AG09319 (cell line): ENCODE measurements around the gene LMX1B.
"Not testable (repeated sequence)": the region's sequence is repeated elsewhere in the genome, so short reads cannot be mapped to it uniquely, and the experiment has no call there.

Source experiments
- DNase-seq: peaks from one replicate; pipeline ENCODE4 v3.0.0-alpha.2; 2010; ENCODE audit warnings: low read depth; ENCODE audit errors: extremely low read depth
- TF ChIP-seq, protein P1 (sequence below): IDR thresholded peaks from 2 replicates; pipeline ENCODE4 v1.5.1; 2011; ENCODE audit warnings: low read depth, mild to moderate bottlenecking, inconsistent platforms, low read length, moderate library complexity

LMX1B gene

DNA sequence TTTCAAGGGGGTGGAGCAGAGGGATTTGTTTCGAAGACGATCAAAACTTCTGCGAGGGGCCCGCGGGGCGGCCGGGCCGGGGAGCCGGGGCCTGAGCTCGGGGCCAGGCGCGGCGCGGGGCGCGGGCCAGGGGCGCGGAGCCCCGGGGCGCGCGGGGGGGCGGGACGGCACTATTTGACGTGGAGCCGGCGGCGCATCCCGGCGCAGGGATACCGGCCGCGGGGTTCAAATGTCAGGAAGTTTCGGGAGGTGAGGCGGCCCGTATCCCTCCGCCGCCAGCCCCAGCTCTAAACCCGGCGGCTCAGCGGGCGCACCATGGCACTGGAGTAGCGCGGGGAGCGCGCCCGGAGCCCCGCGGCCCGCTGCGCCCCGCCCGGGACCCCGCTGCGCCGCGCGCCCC lies at the start of gene LMX1B:
Gene LMX1B, plus strand, starts transcription at position 278 of the 400 bp plus-strand sequence. CDS start 522 bp downstream, outside the sequence.
- TF ChIP-seq, protein P1, sequence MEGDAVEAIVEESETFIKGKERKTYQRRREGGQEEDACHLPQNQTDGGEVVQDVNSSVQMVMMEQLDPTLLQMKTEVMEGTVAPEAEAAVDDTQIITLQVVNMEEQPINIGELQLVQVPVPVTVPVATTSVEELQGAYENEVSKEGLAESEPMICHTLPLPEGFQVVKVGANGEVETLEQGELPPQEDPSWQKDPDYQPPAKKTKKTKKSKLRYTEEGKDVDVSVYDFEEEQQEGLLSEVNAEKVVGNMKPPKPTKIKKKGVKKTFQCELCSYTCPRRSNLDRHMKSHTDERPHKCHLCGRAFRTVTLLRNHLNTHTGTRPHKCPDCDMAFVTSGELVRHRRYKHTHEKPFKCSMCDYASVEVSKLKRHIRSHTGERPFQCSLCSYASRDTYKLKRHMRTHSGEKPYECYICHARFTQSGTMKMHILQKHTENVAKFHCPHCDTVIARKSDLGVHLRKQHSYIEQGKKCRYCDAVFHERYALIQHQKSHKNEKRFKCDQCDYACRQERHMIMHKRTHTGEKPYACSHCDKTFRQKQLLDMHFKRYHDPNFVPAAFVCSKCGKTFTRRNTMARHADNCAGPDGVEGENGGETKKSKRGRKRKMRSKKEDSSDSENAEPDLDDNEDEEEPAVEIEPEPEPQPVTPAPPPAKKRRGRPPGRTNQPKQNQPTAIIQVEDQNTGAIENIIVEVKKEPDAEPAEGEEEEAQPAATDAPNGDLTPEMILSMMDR, result no peak
- peak; percentile 44 for DNase-seq

DNA sequence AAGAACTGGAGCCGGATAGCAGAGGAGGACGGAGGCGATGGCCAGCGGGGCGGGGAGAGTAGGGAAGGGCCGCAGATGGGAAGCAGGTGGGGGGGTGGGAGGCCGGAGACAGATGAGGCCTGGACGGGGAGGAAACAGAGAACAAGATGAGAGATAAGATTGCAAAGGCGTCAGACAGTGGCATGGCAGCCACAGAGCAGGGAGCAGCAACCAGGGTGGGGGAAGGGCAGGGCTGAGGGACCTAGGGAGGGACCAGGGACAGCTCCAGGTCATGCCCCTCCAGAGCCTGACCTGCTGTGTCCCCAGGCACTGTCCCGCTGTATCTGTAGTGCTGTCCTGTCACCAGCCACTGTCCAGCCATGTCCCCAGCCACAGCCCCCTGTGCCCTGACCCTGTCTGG lies 49.6 kb upstream of the LMX1B start:
- DNase-seq, result no peak
- TF ChIP-seq, protein P1, result no peak

DNA sequence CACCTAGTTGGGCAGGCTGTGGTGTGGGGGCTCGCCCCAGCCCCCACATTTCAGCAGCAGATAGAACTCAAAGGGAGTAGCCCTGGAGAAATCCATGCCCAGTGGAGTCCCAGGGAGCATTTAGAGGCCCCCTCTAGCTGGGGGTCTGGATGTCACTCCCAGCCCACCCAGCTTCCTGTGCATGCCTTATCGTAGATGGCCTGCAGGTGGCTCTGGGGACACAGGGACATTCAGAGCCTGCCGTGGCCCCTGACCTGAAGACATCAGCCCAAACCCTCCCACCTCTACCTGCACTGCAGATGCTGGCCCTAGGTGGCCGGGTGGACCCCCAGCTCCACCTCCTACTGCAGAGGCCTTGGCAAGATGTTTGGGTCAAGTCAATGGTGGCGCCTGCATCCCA lies 49.0 kb upstream of the LMX1B start:
- TF ChIP-seq, protein P1, result no peak
- no peak for DNase-seq

DNA sequence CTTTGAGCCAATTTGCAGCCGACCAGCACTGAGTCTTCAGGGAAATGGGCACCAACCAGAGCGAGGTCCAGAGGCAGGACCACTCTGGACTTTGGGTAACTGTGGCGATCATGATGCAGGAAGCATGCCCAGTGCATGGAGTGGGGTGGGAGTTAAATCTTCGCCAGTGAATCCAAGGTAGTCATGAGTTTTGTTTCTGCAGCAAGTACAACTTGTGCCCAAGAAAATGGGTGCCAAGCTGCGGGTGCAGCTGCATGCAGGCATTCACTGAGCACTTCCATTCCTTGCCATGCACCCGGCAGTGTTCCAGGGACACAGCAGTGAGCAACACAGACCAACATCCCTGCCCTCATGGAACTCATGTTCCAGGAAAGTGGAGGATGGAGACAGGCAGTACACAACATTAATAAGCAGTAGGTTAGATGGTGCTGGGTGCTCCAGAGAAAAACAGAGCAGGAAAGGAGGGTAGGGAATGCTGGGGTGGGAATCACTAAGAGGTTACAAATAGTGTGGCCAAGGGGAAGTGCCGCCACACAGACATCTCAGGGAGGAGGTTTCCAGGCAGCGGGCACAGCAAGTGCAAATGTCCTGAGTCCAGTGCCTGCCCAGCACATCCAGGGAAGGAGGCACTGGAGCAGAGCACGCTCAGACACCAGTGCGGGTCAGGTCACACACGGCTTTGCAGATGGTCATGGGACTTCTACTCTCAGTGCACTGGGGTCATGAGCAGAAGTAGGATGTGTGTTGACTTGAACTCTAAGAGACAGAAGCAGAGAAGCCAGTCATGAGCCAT lies 48.2 kb upstream of the LMX1B start:
- TF ChIP-seq, protein P1, result no peak
- no peak for DNase-seq

- no peak for DNase-seq
- TF ChIP-seq, protein P1, result no peak
These were observed 44.7 kb upstream of the LMX1B start for GRCh38 chr9:126569036-126569435.

GRCh38 chr9:126578029-126578428 lies 35.7 kb upstream of the LMX1B start:
- TF ChIP-seq, protein P1, result no peak
- no peak for DNase-seq

DNA sequence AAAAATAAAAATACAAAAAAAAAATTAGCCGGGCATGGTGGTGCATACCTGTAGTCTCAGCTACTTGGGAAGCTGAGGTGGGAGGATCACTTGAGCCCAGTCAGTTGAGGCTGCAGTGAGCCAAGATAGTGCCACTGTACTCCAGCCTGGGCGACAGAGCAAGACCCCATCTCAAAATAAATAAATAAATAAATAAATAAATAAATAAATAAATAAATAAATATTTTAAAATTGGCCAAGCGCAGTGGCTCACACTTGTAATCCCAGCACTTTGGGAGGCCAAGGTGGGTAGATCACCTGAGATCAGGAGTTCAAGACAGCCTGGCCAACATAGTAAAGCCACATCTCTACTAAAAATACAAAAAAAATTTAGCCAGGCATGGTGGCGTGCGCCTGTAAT lies 33.4 kb upstream of the LMX1B start:
- DNase-seq, result not testable (repeated sequence)

- TF ChIP-seq, protein P1, result no peak
- no peak for DNase-seq
These were observed 31.8 kb upstream of the LMX1B start for GRCh38 chr9:126581893-126582292.
